ENCODE results near the gene RBPJL. TPM values are rescaled to one million over a fixed set of nuclear protein-coding genes. Genes with fewer than 3 reads are reported as not detected.

The RBPJL gene
- total and polyA plus RNA-seq, 2 of the 13 experiments (the other 11 are each of a cell fraction or from before 2014, with no cell fraction given) = not detected

- TF ChIP-seq ZBTB46 (CRISPR knock-in tag; IDR thresholded peaks at IDR 0.05; ENCODE audit: borderline replicate concordance) (no peak), AHR (CRISPR knock-in tag; IDR thresholded peaks at IDR 0.05) (0 out of 2 replicates have a peak, but pooled peaks have one; percentile 34), KMT2A (CRISPR knock-in tag; IDR thresholded peaks at IDR 0.05) (no peak), ZBTB33 (CRISPR knock-in tag; IDR thresholded peaks at IDR 0.05) (no peak), GATAD1 (CRISPR knock-in tag; IDR thresholded peaks at IDR 0.05) (peak; percentile 63; the same call in 1 of the 2 replicates), PHF5A (CRISPR knock-in tag; IDR thresholded peaks at IDR 0.05; ENCODE audit: low read depth, unreplicated experiment) (peak; percentile 86), THAP9 (CRISPR knock-in tag; IDR thresholded peaks at IDR 0.05; ENCODE audit: borderline replicate concordance) (no peak), ZNF580 (CRISPR knock-in tag; IDR thresholded peaks at IDR 0.05; ENCODE audit: borderline replicate concordance, low read depth) (peak; percentile 61; the same call in 1 of the 2 replicates), SMAD3 (CRISPR knock-in tag; IDR thresholded peaks at IDR 0.05) (peak; percentile 73; the same call in 1 of the 2 replicates), ZFX (CRISPR knock-in tag; IDR thresholded peaks at IDR 0.05; ENCODE audit: low read depth) (peak; percentile 19; the same call in 1 of the 2 replicates), CREB1 (IDR thresholded peaks at IDR 0.05) (no peak), CREB1 (CRISPR knock-in tag; IDR thresholded peaks at IDR 0.05) (peak; percentile 22; the same call in 1 of the 2 replicates), TBX2 (CRISPR knock-in tag; IDR thresholded peaks at IDR 0.05; ENCODE audit: borderline replicate concordance) (no peak), ZNF430 (CRISPR knock-in tag; IDR thresholded peaks at IDR 0.05) (no peak), MTF2 (CRISPR knock-in tag; IDR thresholded peaks at IDR 0.05; ENCODE audit: borderline replicate concordance) (no peak), ATRX (CRISPR knock-in tag; IDR thresholded peaks at IDR 0.05; ENCODE audit: borderline replicate concordance) (no peak)
These were observed 16.3 kb downstream of the RBPJL start (continued) for GRCh38 chr20:45322952-45323383.

All from HepG2 (cell line).